PC-9 (cell line): ENCODE data around the gene NDUFAF2.

Experiments used
- EZH2 ChIP-seq: fragments of 200-600 bp; sonication (generic); IDR thresholded peaks from 2 replicates; pipeline ENCODE4 v1.8.0; 2017; ENCODE audit warnings: antibody characterized with exemption, low read depth
- TF ChIP-seq, protein P1 (sequence below): fragments of 200-600 bp; sonication (generic); conservative IDR thresholded peaks from 2 replicates; pipeline ENCODE4 v1.6.1; 2017; ENCODE audit warnings: mixed run types, antibody characterized with exemption, mild to moderate bottlenecking, moderate library complexity

DNA sequence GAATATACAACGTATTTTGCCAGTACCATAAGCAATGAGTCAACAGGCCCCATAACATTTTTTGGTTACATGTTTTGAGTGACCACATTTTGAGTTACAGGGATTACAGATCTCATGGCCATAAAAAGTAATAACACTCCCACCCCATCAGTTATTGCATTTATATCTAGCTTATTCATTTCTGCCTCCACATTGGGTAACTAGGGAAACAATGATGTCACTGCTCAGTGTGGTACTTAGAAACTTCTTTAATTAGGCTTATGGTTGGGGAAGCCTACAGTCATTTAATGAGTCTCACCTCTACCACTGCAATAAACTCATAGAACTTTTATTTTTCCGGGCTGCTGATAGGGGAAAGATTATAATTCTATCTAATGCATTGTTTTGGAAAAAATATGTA, 257.2 kb downstream of the NDUFAF2 start:
- TF ChIP-seq, protein P1, sequence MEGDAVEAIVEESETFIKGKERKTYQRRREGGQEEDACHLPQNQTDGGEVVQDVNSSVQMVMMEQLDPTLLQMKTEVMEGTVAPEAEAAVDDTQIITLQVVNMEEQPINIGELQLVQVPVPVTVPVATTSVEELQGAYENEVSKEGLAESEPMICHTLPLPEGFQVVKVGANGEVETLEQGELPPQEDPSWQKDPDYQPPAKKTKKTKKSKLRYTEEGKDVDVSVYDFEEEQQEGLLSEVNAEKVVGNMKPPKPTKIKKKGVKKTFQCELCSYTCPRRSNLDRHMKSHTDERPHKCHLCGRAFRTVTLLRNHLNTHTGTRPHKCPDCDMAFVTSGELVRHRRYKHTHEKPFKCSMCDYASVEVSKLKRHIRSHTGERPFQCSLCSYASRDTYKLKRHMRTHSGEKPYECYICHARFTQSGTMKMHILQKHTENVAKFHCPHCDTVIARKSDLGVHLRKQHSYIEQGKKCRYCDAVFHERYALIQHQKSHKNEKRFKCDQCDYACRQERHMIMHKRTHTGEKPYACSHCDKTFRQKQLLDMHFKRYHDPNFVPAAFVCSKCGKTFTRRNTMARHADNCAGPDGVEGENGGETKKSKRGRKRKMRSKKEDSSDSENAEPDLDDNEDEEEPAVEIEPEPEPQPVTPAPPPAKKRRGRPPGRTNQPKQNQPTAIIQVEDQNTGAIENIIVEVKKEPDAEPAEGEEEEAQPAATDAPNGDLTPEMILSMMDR = no peak
- no peak for TF ChIP-seq EZH2
